RWPE2 (cell line): Measurements from ENCODE around the gene DDAH1.
A peak's percentile ranks its signal among the peaks of the same experiment; 100 is the strongest.

ENCODE experiments used
- ATAC-seq: fragments of 200-7000 bp; cut with Tn5 transposase; 3 replicates; pipeline ENCODE4 v1.9.1; 2021; ENCODE audit warnings: low read depth
- DNase-seq: peaks from one replicate; pipeline ENCODE4 v3.0.0-alpha.2; 2020; ENCODE audit warnings: low spot score
- H3K27ac ChIP-seq: fragments of 450-650 bp; 2 replicates; pipeline ENCODE4 v1.5.1; 2017; ENCODE audit warnings: mild to moderate bottlenecking; ENCODE audit not compliant: poor library complexity, severe bottlenecking
- H3K27me3 ChIP-seq: fragments of 250-450 bp; sonication (Bioruptor Pico); 2 replicates; pipeline ENCODE4 v1.5.1; 2021; ENCODE audit warnings: mild to moderate bottlenecking, moderate library complexity; ENCODE audit not compliant: insufficient read depth, poor library complexity, severe bottlenecking
- H3K36me3 ChIP-seq: fragments of 250-450 bp; sonication (Bioruptor Pico); 2 replicates; pipeline ENCODE4 v1.5.1; 2020; ENCODE audit warnings: low read depth, mild to moderate bottlenecking, moderate library complexity
- H3K4me1 ChIP-seq: fragments of 250-450 bp; sonication (Bioruptor Pico); 2 replicates; pipeline ENCODE4 v1.5.1; 2021; ENCODE audit warnings: mild to moderate bottlenecking, moderate library complexity; ENCODE audit not compliant: insufficient read depth, poor library complexity, severe bottlenecking
- H3K4me3 ChIP-seq: fragments of 250-450 bp; sonication (Bioruptor Pico); 2 replicates; pipeline ENCODE4 v1.5.1; 2021; ENCODE audit warnings: mild to moderate bottlenecking, moderate library complexity; ENCODE audit not compliant: severe bottlenecking
- H3K9me3 ChIP-seq: fragments of 250-450 bp; sonication (Bioruptor Pico); 2 replicates; pipeline ENCODE4 v1.5.1; 2021; ENCODE audit warnings: mild to moderate bottlenecking, moderate library complexity; ENCODE audit not compliant: severe bottlenecking
- TF ChIP-seq, protein P1 (sequence below): fragments of 450-650 bp; IDR thresholded peaks from one replicate; pipeline ENCODE4 v1.5.1; 2017; ENCODE audit warnings: mild to moderate bottlenecking, moderate library complexity; ENCODE audit not compliant: poor library complexity, severe bottlenecking

Gene DDAH1

DNA sequence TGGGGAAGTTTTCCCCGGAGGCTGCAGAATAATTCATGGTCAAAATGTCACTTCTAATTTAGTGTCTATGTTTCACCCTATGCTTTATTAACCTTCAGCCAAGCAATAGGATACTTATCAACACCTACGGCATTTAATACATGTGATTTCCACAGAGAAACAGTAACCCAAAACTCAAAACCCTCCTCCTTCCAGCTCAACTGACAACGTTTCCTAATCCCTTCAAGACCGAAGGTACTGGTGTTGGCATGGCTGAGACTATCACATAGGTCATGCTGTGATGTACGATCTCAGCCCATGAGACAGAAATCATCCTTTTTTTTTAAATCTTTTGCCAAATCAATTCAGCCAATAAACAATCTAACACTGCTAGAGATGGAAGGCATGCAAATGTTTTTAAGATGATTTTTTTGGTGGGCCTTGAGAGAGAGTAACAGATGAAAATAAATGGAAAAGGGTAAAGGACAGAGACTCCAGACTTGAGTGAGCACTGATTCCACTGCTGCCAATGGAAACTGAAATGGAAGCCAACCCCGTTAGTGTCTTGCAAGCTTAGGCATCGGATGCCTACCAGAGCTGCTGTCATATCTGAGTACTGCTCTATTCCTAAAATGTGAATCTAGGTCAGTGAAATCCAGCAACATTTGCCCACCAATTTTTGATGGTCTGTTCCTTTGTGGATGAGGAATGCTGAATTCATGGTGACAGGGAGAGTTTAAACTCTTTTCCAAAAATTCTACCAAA lies 125.1 kb downstream of the DDAH1 start:
- no peaks in the 10 kb centered on the region for H3K27me3 ChIP-seq
- H3K4me3 ChIP-seq, result no peak overlapping the region
- no peak for ATAC-seq
- H3K27ac ChIP-seq, result peak overlapping the region; percentile 5
- TF ChIP-seq, protein P1, sequence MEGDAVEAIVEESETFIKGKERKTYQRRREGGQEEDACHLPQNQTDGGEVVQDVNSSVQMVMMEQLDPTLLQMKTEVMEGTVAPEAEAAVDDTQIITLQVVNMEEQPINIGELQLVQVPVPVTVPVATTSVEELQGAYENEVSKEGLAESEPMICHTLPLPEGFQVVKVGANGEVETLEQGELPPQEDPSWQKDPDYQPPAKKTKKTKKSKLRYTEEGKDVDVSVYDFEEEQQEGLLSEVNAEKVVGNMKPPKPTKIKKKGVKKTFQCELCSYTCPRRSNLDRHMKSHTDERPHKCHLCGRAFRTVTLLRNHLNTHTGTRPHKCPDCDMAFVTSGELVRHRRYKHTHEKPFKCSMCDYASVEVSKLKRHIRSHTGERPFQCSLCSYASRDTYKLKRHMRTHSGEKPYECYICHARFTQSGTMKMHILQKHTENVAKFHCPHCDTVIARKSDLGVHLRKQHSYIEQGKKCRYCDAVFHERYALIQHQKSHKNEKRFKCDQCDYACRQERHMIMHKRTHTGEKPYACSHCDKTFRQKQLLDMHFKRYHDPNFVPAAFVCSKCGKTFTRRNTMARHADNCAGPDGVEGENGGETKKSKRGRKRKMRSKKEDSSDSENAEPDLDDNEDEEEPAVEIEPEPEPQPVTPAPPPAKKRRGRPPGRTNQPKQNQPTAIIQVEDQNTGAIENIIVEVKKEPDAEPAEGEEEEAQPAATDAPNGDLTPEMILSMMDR, result no peak
- H3K4me1 ChIP-seq, result peaks cover 23% of the 10 kb centered on the region
- no peak for DNase-seq
- H3K36me3 ChIP-seq, result no peaks in the 10 kb centered on the region
- no peaks in the 10 kb centered on the region for H3K9me3 ChIP-seq

DNA sequence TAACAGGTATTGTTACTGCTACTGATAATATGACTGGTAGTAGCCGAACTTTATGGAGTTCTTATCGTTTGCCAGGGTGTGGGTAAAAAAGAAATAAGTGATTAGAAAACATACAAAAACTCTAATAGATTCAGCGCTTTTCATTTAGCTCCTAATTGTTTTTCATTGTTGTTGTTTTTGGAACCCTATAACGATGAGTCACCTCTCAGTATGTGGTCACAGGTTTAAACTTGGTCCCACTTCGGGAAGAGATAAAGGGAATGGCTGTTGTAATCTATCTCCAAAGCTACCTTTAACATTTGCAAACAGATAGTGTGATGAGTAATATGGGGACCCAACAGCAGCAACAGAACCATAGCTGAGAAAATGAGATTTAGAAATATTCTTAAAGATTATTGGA lies 125.9 kb downstream of the DDAH1 start:
- H3K9me3 ChIP-seq, result no peaks in the 10 kb centered on the region
- H3K4me3 ChIP-seq, result no peak overlapping the region
- peak overlapping the region; percentile 5 for H3K27ac ChIP-seq
- H3K27me3 ChIP-seq, result no peaks in the 10 kb centered on the region
- peak; percentile 73 for ATAC-seq
- TF ChIP-seq, protein P1, result no peak
- H3K36me3 ChIP-seq, result no peaks in the 10 kb centered on the region; the same call in 1 of the 2 replicates
- no peak for DNase-seq
- H3K4me1 ChIP-seq, result peaks cover 22% of the 10 kb centered on the region

DNA sequence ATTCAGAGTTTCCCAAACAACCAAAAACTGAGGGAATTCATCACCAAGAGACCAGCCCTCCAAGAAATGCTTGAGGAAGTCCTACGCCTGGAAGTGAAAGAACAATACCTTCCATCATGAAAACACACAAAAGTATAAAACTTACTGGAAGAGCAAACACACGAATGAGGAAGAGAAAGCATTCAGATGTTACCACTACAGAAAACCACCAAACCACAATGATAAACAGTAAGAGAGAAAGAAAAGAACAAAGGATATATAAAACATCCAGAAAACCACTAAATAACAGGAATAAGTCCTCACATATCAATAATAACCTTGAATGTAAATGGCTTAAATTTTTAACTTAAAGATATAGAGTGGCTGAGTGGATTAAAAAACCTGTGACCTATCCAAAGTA lies 130.0 kb downstream of the DDAH1 start:
- no peak overlapping the region for H3K4me3 ChIP-seq
- peaks cover 4% of the 10 kb centered on the region for H3K9me3 ChIP-seq
- peaks cover 28% of the 10 kb centered on the region for H3K4me1 ChIP-seq
- TF ChIP-seq, protein P1, result no peak
- peaks cover 5% of the 10 kb centered on the region; the same call in 1 of the 2 replicates for H3K36me3 ChIP-seq
- no peak for ATAC-seq
- no peak for DNase-seq
- H3K27ac ChIP-seq, result no peak overlapping the region
- H3K27me3 ChIP-seq, result no peaks in the 10 kb centered on the region

DNA sequence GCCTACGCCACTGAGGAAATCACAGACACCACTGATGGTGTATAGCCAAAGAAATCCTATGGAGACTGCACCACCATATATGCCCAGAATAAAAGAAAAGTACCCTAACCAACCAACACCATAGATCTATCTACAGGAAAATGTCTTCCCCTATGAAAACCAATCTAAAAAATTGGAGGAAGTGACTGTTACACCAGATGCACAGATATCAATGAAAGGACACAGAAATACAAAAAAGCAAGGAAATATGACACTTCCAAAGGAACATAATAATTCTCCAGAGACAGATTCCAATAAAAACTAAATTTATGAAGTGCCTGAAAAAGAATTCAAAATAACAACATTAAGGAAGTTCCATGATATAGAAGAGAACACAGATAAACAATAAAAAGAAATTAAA lies 131.8 kb downstream of the DDAH1 start:
- Histone ChIP-seq H3K27me3 (no peaks in the 10 kb centered on the region), H3K36me3 (peaks cover 5% of the 10 kb centered on the region; the same call in 1 of the 2 replicates), H3K4me3 (no peak overlapping the region), H3K4me1 (peaks cover 34% of the 10 kb centered on the region), H3K27ac (no peak overlapping the region), H3K9me3 (peaks cover 4% of the 10 kb centered on the region)
- TF ChIP-seq, protein P1, result no peak
- no peak for DNase-seq
- ATAC-seq, result no peak

DNA sequence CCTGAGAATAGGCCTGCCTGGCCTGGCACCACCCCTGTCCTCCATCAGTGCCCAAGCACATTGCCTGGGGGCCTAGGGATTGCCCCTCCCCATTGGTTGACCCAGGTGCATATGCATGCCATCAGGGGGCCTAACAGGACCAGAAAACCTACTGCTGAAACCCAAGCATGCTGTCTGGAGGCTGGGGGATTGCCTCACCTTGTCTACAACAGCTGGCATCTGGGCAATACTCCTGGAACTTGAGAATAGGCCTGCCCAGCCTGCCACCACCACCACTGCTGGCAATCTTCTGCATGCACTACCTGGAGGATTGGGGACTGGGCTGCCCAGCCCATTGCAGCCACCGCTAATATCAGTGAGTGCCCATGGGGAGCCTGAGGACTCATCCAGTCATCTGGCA lies 132.4 kb downstream of the DDAH1 start:
- TF ChIP-seq, protein P1, result no peak
- ATAC-seq, result no peak
- peak overlapping the region; percentile 93 for H3K27ac ChIP-seq
- peaks cover 5% of the 10 kb centered on the region; the same call in 1 of the 2 replicates for H3K36me3 ChIP-seq
- no peaks in the 10 kb centered on the region for H3K27me3 ChIP-seq
- H3K4me3 ChIP-seq, result no peak overlapping the region
- no peak for DNase-seq
- H3K9me3 ChIP-seq, result peaks cover 4% of the 10 kb centered on the region
- H3K4me1 ChIP-seq, result peaks cover 39% of the 10 kb centered on the region
